DOHH2 (cell line): ENCODE results near the gene SKAP1.
"Not testable (repeated sequence)": the region's sequence is repeated elsewhere in the genome, so short reads cannot be mapped to it uniquely, and the experiment has no call there.

Experiments used
- H3F3A ChIP-seq: fragments of 200-600 bp; sonication (generic), shearing (Covaris generic); 2 replicates; pipeline ENCODE4 v1.6.0; 2016; ENCODE audit warnings: antibody characterized with exemption, mild to moderate bottlenecking; ENCODE audit not compliant: control insufficient read depth, insufficient read depth
- H3K27ac ChIP-seq: fragments of 200-600 bp; sonication (generic); 2 replicates; pipeline ENCODE4 v1.5.1; 2014; ENCODE audit warnings: low read depth, mild to moderate bottlenecking, low read length, moderate library complexity
- H3K27me3 ChIP-seq: fragments of 200-600 bp; sonication (generic); 2 replicates; pipeline ENCODE4 v1.6.1; 2014; ENCODE audit warnings: mild to moderate bottlenecking, low read length, mixed read lengths; ENCODE audit not compliant: control insufficient read depth
- H3K36me3 ChIP-seq: fragments of 200-600 bp; sonication (generic); 2 replicates; pipeline ENCODE4 v1.6.1; 2014; ENCODE audit warnings: mild to moderate bottlenecking, low read length, moderate library complexity, mixed read lengths; ENCODE audit not compliant: control insufficient read depth
- H3K4me1 ChIP-seq: fragments of 200-600 bp; sonication (generic); 2 replicates; pipeline ENCODE4 v1.6.1; 2014; ENCODE audit warnings: mild to moderate bottlenecking, low read length, mixed read lengths; ENCODE audit not compliant: control insufficient read depth
- H3K4me2 ChIP-seq: fragments of 200-600 bp; sonication (generic); 2 replicates; pipeline ENCODE4 v1.6.0; 2014; ENCODE audit warnings: mild to moderate bottlenecking, low read length, moderate library complexity
- H3K4me3 ChIP-seq: fragments of 200-600 bp; sonication (generic); 2 replicates; pipeline ENCODE4 v1.5.1; 2014; ENCODE audit warnings: mild to moderate bottlenecking, low read length, mixed read lengths
- H3K79me2 ChIP-seq: fragments of 200-600 bp; sonication (generic); 2 replicates; pipeline ENCODE4 v1.6.1; 2014; ENCODE audit warnings: mild to moderate bottlenecking, low read length, mixed read lengths; ENCODE audit not compliant: control insufficient read depth
- H3K9me2 ChIP-seq: fragments of 200-600 bp; sonication (generic); replicated peaks from 2 replicates; pipeline ENCODE4 v1.6.1; 2014; ENCODE audit warnings: mild to moderate bottlenecking, low read length, mixed read lengths; ENCODE audit not compliant: control insufficient read depth
- H3K9me3 ChIP-seq: fragments of 200-600 bp; sonication (generic); 2 replicates; pipeline ENCODE4 v1.6.1; 2014; ENCODE audit warnings: antibody characterized with exemption, low read length, mixed read lengths; ENCODE audit not compliant: control insufficient read depth, insufficient read depth
- H4K20me1 ChIP-seq: fragments of 200-600 bp; sonication (generic); 2 replicates; pipeline ENCODE4 v1.6.0; 2014; ENCODE audit warnings: low read depth, mild to moderate bottlenecking, antibody characterized with exemption, low read length, moderate library complexity; ENCODE audit not compliant: control insufficient read depth, insufficient read depth
- CTCF ChIP-seq: fragments of 200-600 bp; sonication (generic); IDR thresholded peaks from one replicate; pipeline ENCODE4 v1.5.1; 2014; ENCODE audit warnings: antibody characterized with exemption, mild to moderate bottlenecking, low read depth, low read length; ENCODE audit not compliant: poor library complexity, severe bottlenecking
- EZH2phosphoT487 ChIP-seq: fragments of 200-600 bp; sonication (generic); IDR thresholded peaks from 2 replicates; pipeline ENCODE4 v1.6.1; 2017; ENCODE audit warnings: borderline replicate concordance, mild to moderate bottlenecking, antibody characterized with exemption, low read length, moderate library complexity, mixed read lengths

SKAP1 gene

GRCh38 chr17:48455791-48456190, 25.8 kb upstream of the SKAP1 start:
- Histone ChIP-seq H4K20me1 (no peaks in the 10 kb centered on the region), H3K27me3 (peaks cover 45% of the 10 kb centered on the region), H3K9me3 (no peaks in the 10 kb centered on the region), H3K4me3 (no peak overlapping the region), H3K36me3 (no peaks in the 10 kb centered on the region), H3K9me2 (no peaks in the 10 kb centered on the region), H3K79me2 (no peaks in the 10 kb centered on the region), H3K27ac (no peak overlapping the region), H3K4me2 (no peak overlapping the region), H3K4me1 (peaks cover 25% of the 10 kb centered on the region), H3F3A (peaks cover 7% of the 10 kb centered on the region; the same call in 1 of the 2 replicates)
- TF ChIP-seq EZH2phosphoT487 (no peak), CTCF (no peak)

GRCh38 chr17:48453447-48453846, 23.4 kb upstream of the SKAP1 start:
- no peaks in the 10 kb centered on the region for H3K9me2 ChIP-seq
- H3K36me3 ChIP-seq = no peaks in the 10 kb centered on the region
- no peak for TF ChIP-seq EZH2phosphoT487
- TF ChIP-seq CTCF = no peak
- H3K4me3 ChIP-seq = peak overlapping the region; percentile 30
- peaks cover 28% of the 10 kb centered on the region for H3K27me3 ChIP-seq
- peaks cover 31% of the 10 kb centered on the region for H3K4me1 ChIP-seq
- no peaks in the 10 kb centered on the region for H3K9me3 ChIP-seq
- H4K20me1 ChIP-seq = no peaks in the 10 kb centered on the region
- no peak overlapping the region for H3K27ac ChIP-seq
- peaks cover 7% of the 10 kb centered on the region; the same call in 1 of the 2 replicates for H3F3A ChIP-seq
- H3K4me2 ChIP-seq = peak overlapping the region; percentile 60
- H3K79me2 ChIP-seq = no peaks in the 10 kb centered on the region

GRCh38 chr17:48451489-48451888, 21.5 kb upstream of the SKAP1 start:
- Histone ChIP-seq H3K4me2 (no peak overlapping the region), H4K20me1 (no peaks in the 10 kb centered on the region), H3K9me2 (no peaks in the 10 kb centered on the region), H3K9me3 (no peaks in the 10 kb centered on the region), H3K27ac (no peak overlapping the region), H3F3A (peaks cover 7% of the 10 kb centered on the region; the same call in 1 of the 2 replicates), H3K4me3 (no peak overlapping the region), H3K27me3 (peaks cover 27% of the 10 kb centered on the region), H3K79me2 (no peaks in the 10 kb centered on the region), H3K36me3 (no peaks in the 10 kb centered on the region), H3K4me1 (peaks cover 23% of the 10 kb centered on the region)
- TF ChIP-seq EZH2phosphoT487 (no peak), CTCF (no peak)

GRCh38 chr17:48449335-48449734, 19.3 kb upstream of the SKAP1 start:
- not testable (repeated sequence) for H3K4me3 ChIP-seq, H4K20me1 ChIP-seq, H3K9me2 ChIP-seq, H3K9me3 ChIP-seq, H3K36me3 ChIP-seq, H3F3A ChIP-seq, H3K27ac ChIP-seq, H3K79me2 ChIP-seq, H3K4me2 ChIP-seq
- H3K4me1 ChIP-seq = peaks cover 33% of the 10 kb centered on the region
- peaks cover 17% of the 10 kb centered on the region for H3K27me3 ChIP-seq
